ENCODE data around the gene CHID1. TPM values are rescaled to one million over a fixed set of nuclear protein-coding genes. Genes with fewer than 3 reads are reported as not detected.
A peak's percentile ranks its signal among the peaks of the same experiment; 100 is the strongest.

The CHID1 gene
- total and polyA plus RNA-seq, 2 of the 4 experiments (the other 2 are of a cell fraction) = 34.2 to 121 TPM

- ATAC-seq (ENCODE audit: low read depth) = no peak
Observed at GRCh38 chr11:887589-887988, 23.0 kb downstream of the CHID1 start.

More at GRCh38 chr11:887589-887988, 23.0 kb downstream of the CHID1 start:
- Histone ChIP-seq H4K5ac (ENCODE audit: low read depth, low read length) (no peak overlapping the region), H2BK15ac (ENCODE audit: low read depth, low read length) (no peak overlapping the region), H2BK5ac (ENCODE audit: low read depth, low read length, poor library complexity, severe bottlenecking) (no peak overlapping the region), H3K9me1 (ENCODE audit: insufficient read depth, low read length) (no peaks in the 10 kb centered on the region), H3K56ac (ENCODE audit: extremely low read depth, insufficient read depth, low read length) (no peak overlapping the region), H3K18ac (ENCODE audit: low read depth, low read length) (no peak overlapping the region), H4K8ac (ENCODE audit: low read depth in 2 of 2, low read length in 2 of 2) (no peak overlapping the region), H3K9me3 (ENCODE audit: control insufficient read depth, insufficient read depth, low read length) (no peaks in the 10 kb centered on the region), H2AK5ac (ENCODE audit: low read depth, low read length) (no peak overlapping the region), H4K91ac (ENCODE audit: insufficient read depth, low read depth, low read length) (no peak overlapping the region), H2AFZ (replicated peaks; ENCODE audit: low read length, poor library complexity) (no peak overlapping the region), H3K14ac (replicated peaks; ENCODE audit: low read depth, low read length) (no peak overlapping the region), H3K4ac (ENCODE audit: low read depth, low read length) (no peak overlapping the region), H3K23ac (ENCODE audit: low read depth, low read length) (no peak overlapping the region), H3K27ac (ENCODE audit: insufficient read depth, low read length) (no peak overlapping the region), H3K27me3 (ENCODE audit: control insufficient read depth, insufficient read depth, low read length) (no peaks in the 10 kb centered on the region), H4K20me1 (ENCODE audit: insufficient read depth, low read length) (no peaks in the 10 kb centered on the region; the same call in 1 of the 2 replicates), H2BK120ac (ENCODE audit: low read depth, low read length) (no peak overlapping the region), H2BK20ac (ENCODE audit: low read depth, low read length) (no peak overlapping the region), H3K4me2 (ENCODE audit: low read depth, low read length) (no peak overlapping the region), H3K4me3 (ENCODE audit: insufficient read depth, low read depth, low read length) (no peak overlapping the region), H3K9ac (ENCODE audit: low read depth, low read length) (no peak overlapping the region), H3K79me1 (ENCODE audit: low read depth in 1 of 2, low read length in 2 of 2) (no peaks in the 10 kb centered on the region), H3K4me1 (ENCODE audit: control insufficient read depth, insufficient read depth, low read length) (peaks cover 2% of the 10 kb centered on the region; the same call in 1 of the 2 replicates), H2AK9ac (replicated peaks; ENCODE audit: low read depth, low read length, poor library complexity) (peak overlapping the region; percentile 28), H3K36me3 (ENCODE audit: control insufficient read depth, insufficient read depth, low read length) (peaks cover 28% of the 10 kb centered on the region)
- no TSS peak for BruUV-seq (replicated peaks)
- ChIA-PET POLR2A (ENCODE audit: unreplicated experiment) (no interaction called here), CTCF (no interaction called here)
- in situ Hi-C loops (cut with MboI; ENCODE audit: low sequenced_read_pairs) (no loop called here), intact Hi-C loops (cut with micrococcal nuclease) (no loop called here), dilution Hi-C loops (cut with HindIII; ENCODE audit: low sequenced_read_pairs, unreplicated experiment) (no loop called here)
- no peak for DNase-seq
- TF ChIP-seq ELK1 (IDR thresholded peaks at IDR 0.05; ENCODE audit: borderline replicate concordance, low read depth, low read length) (no peak), MAFK (IDR thresholded peaks at IDR 0.05; ENCODE audit: low read depth, low read length) (no peak), CHD1 (IDR thresholded peaks at IDR 0.05; ENCODE audit: low read depth, low read length) (no peak), CEBPB (IDR thresholded peaks at IDR 0.05; ENCODE audit: low read depth, low read length) (no peak), POLR2A (IDR thresholded peaks at IDR 0.05; ENCODE audit: low read depth, low read length) (no peak), RAD21 (IDR thresholded peaks at IDR 0.05; ENCODE audit: low read length) (no peak), USF2 (IDR thresholded peaks at IDR 0.05; ENCODE audit: low read depth, low read length) (no peak), RCOR1 (IDR thresholded peaks at IDR 0.05; ENCODE audit: insufficient replicate concordance, low read length) (no peak), SMC3 (IDR thresholded peaks at IDR 0.05; ENCODE audit: low read depth, low read length) (no peak)
- WGBS, 2 experiments (ENCODE audit: extremely low coverage in 2 of 2, insufficient read length in 1 of 2) = 93% methylated on average over 14 of the region's 14 CpGs; no CpG with 5 or more reads in 1 of the 2 experiments
